GM21526 (cell line): ENCODE data around the gene ABCC10.
"Not testable (repeated sequence)": the region's sequence is repeated elsewhere in the genome, so short reads cannot be mapped to it uniquely, and the experiment has no call there.

Experiments
- ATAC-seq: cut with Tn5 transposase; IDR thresholded peaks from one replicate; pipeline ENCODE4 v1.9.1; 2021; ENCODE audit warnings: moderate library complexity; ENCODE audit not compliant: unreplicated experiment, low FRiP score

Gene ABCC10

GRCh38 chr6:43464337-43464736 lies 37.0 kb downstream of the ABCC10 start:
- ATAC-seq: no peak

- ATAC-seq: no peak
Observed at GRCh38 chr6:43465948-43466347, 38.6 kb downstream of the ABCC10 start.

GRCh38 chr6:43467265-43467664 lies 39.9 kb downstream of the ABCC10 start:
- ATAC-seq: not testable (repeated sequence)

DNA sequence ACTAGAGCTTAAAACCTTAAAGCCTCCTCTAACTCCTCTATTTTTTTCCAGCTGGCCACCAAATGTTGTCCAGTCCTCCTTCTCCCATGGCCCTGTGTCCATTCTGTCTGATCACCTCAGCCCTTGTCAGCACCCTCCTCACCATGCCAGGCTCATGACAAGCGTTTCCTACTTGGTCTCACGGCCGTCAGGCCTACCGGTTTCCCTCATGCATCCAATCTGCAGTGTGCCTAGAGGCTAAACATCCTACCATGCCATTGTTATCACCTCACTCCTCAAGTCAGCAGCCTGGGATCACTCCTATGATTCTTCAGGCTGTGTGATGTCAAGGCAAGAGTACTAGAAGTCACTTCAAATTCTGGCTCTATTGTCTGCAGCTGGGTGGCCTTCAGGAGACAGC lies 40.4 kb downstream of the ABCC10 start:
- ATAC-seq: no peak

GRCh38 chr6:43468240-43468639 lies 40.9 kb downstream of the ABCC10 start:
- no peak for ATAC-seq

- ATAC-seq: no peak
Observed at GRCh38 chr6:43468748-43469681, 41.7 kb downstream of the ABCC10 start.

- ATAC-seq: no peak
Observed at GRCh38 chr6:43469947-43470346, 42.6 kb downstream of the ABCC10 start.

DNA sequence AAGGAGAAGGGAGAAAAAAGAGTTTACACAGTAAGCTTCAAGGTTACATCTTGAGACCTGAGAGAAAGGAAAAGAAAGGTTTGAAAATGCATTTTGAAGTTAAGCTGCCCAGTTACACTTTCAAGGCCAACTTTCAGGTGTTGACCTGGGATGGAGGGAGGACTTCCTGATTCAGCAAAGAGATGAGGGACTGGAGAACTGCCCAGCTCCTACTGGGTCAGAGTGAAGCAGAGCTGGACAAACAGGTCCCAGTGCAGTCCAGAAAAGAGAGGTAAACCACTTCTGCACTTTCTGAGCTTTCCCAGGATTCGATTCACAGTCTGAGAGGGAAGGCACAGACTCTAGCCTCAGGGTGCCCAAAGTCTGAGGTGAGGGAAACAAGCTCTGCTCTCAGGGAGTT lies 44.1 kb downstream of the ABCC10 start:
- ATAC-seq: no peak

GRCh38 chr6:43472515-43472914 lies 45.2 kb downstream of the ABCC10 start:
- ATAC-seq: no peak

DNA sequence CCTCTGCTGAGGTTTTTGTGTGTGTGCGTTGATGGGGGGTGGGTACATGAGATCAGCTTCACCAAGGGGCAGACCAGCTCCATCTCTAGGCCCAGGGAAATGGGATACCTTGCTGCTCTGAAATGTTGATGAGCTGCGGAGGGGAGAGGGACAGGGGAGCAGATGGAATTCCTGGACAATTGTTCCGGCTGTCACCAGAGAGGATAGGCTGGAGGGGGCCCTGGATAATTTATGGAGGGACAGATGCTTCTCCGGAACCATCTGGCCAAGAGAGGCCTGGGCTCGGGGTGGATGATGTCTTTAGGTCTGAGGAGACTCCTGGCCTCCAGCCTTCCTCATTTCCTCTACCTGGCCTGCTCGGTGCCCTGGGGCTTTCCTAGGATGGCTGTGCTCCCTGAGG lies 48.2 kb downstream of the ABCC10 start:
- no peak for ATAC-seq

GRCh38 chr6:43476746-43477145 lies 49.4 kb downstream of the ABCC10 start:
- no peak for ATAC-seq

DNA sequence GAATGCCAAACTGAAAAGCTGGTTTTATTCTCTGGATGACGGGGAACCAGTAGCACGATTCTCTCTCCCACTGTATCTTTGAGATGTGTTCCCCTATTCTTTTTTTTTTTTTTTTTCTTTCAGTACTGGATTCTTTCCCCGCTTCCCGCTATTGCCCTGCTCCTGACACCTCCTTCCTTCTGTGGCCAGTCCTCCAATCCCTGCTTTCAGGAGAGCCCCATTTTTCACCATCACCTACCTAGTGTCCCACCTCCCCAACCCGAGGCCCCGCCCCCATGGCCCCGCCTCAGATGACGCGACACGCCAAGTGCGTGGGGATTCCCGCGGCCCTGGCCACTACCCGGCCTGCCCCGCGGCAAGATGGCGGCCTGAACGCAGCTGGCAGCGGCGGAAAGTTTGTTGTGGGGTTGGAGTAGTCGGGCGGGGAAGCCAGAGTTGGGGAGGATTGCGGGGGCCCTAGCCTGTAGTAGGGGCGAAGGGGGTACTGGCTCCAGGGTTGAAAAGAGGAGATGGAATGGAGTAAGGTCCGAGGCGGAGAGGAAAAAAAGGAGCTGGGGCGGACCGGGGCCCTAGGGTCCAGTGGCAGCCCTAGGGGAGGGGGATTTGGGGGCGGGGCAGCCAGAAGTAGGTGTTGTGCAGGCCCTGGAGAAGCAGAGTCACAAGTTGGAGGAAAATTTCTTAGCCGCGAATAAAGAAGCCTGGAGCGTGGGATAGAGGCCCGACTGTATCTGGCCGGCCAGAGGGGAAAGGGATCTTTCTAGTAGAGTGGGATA lies 50.1 kb downstream of the ABCC10 start, which contains the start of gene TJAP1:
Gene TJAP1, plus strand, starts transcription at position 336 of the 773 bp plus-strand sequence. CDS start 21,432 bp downstream, outside the sequence.
- peak; percentile 91 for ATAC-seq

DNA sequence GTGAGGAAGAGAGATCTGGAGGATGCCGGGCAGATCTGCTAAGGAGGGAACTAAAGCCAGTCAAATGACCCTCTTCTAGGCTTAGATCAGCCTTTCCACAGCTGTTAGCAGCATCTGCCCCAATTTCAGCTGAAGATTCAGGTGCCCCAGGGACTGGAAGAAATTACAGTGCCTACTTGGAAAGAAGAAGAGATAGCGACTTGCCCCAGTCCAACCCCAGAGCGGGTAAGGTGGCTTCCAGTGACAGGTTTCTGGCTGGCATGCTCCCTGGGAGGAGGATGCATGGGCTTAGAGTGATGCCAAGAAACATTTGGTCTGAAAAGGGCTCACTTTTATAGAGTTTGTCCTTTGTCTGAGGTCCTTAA lies 50.6 kb downstream of the ABCC10 start:
- ATAC-seq: no peak

DNA sequence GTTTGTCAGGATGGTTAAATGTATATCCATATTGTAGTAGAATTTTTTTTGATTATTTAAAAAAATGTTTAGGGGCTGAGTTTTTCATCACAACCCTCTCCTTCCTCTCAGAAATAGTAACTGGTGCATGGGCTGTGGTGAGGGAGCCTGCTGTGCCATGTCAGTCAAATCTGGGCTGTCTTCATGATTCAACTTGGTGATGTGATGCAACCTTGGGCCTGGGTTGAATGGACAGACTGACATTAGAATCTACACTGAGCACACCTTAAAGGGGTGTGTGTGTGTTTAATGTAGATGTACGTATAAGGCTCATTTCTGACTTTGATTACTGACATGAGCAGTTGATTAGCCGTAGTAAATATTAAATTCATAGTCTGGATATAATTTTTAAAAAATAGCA lies 53.7 kb downstream of the ABCC10 start:
- no peak for ATAC-seq

- ATAC-seq: no peak
Observed at GRCh38 chr6:43481591-43482236, 54.4 kb downstream of the ABCC10 start.

DNA sequence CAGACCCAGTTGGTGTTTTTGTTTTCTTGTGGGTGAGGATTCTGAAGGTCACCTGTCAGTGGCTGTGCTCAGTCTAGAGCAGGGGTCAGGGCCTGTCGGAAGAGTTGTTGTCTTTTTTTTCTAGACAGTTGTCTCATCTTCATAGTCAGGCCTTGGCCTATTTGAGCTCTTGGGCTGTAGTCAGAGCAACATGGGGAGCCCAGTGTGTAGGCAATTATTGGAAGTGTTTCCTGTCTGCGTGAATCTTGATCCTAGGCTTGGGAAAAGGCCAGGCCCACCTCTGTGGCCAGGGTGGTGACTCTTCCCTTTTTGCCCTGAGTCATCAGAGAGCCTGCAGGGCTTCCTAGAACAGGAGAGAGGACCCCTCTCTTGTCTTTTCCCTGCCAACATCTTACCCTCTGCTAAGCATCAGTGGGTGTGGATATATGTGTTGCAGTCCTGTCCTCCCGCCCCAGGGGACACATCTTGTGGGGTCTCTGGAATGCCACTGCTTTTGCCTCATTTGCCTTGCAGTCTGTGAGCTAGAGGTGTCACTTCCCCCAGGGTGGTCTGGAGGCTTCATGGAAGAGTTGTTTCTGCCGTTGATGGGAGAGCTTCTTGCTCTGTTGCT lies 61.4 kb downstream of the ABCC10 start:
- ATAC-seq: no peak

DNA sequence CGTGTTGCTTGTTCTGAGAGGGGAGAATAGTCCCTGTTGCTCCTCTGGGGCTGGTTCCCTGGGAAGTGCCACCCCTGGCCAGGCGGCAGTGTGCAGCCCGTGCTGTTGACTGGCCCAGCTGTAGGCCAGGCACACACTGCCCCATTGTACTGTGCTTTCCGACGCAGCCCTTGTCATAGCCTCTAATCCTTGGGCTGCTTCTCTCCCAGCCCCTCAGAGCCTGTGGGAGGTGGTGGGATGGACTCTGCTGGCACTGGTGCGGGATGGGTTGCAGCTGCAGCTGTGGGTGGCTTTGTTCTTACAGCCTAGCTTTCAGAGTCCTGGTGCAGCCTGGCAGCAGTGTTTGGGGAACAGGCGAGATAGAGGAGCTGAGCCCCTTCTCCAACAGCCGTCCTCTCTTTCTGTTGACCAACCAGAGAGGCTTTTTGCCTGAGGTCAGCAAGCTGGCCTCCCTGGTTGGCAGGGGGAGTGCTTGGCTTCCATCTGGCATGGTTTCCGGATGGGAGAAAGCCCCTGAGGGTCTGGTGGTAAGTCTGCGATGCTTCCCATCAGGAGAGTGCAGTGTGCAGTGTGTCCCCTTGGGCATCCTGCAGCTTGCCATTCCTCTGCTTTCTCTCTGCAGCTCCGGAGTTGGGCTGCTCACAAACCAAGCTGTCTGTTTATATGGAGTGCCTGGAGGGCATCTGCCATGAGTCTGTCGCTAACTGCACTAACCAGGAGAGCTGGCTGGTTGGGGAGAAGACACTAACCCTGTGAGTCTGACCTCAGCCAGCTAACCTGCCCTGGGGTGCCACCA lies 62.1 kb downstream of the ABCC10 start:
- no peak for ATAC-seq

DNA sequence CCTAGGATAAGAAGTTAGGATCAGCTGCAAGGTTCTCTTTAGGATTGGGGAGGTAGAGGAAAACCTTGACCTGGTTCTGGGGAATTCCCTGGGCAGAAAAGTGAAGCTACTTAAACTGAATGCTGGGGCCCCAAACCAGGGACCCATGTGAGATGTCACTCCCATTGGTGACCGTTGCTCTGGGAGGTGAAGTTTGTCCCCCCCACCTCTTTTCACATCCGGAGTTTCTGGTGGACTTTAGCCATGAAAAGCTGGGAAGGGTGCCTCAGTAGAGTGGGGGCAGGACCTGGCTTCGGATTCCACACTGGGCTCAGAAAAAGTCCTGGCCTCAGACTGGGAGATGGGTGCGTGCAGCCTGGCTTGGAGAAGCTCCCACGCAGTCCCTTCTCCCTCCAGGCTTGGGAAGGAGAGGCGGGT lies 63.2 kb downstream of the ABCC10 start:
- no peak for ATAC-seq

- no peak for ATAC-seq
Observed at GRCh38 chr6:43491750-43492661, 64.7 kb downstream of the ABCC10 start.
